IMR-90 (cell line): Measurements from ENCODE around the gene ASB13. TPM values are rescaled to one million over a fixed set of nuclear protein-coding genes. Genes with fewer than 3 reads are reported as not detected.

Experiments used
- ATAC-seq: fragments of 200-7000 bp; cut with Tn5 transposase; 2 replicates; pipeline ENCODE4 v1.9.1; 2020; ENCODE audit warnings: low read depth, mild to moderate bottlenecking, moderate library complexity
- BruUV-seq: library from RNA; stranded (reverse); fragments of 400-500 nt; replicated peaks from 2 replicates; lab custom pipeline; 2021; lab: Mats Ljungman, UMichigan
- CTCF ChIA-PET: fragments of 300-600 bp; formaldehyde crosslinking; extraction: SDS; loops from one replicate; lab custom pipeline; 2021; ENCODE audit warnings: antibody characterized with exemption; lab: Yijun Ruan, JAX
- POLR2A ChIA-PET: fragments of 300-600 bp; sonication (Branson Sonifier 250); formaldehyde crosslinking; loops from one replicate; lab custom pipeline; 2022; ENCODE audit warnings: antibody characterized with exemption; ENCODE audit not compliant: unreplicated experiment; lab: Charles Lee
- DNase-seq: peaks from one replicate; pipeline ENCODE4 v3.0.0; 2013
- H2AFZ ChIP-seq: replicated peaks from 2 replicates; pipeline ENCODE3; 2013; ENCODE audit warnings: low read length, mild to moderate bottlenecking; ENCODE audit not compliant: poor library complexity
- H2AK5ac ChIP-seq: 2 replicates; pipeline ENCODE4 v1.6.1; 2013; ENCODE audit warnings: low read depth, low read length, inconsistent platforms
- H2AK9ac ChIP-seq: replicated peaks from 2 replicates; pipeline ENCODE3; 2013; ENCODE audit warnings: mild to moderate bottlenecking, low read depth, low read length, moderate library complexity; ENCODE audit not compliant: poor library complexity
- H2BK120ac ChIP-seq: 2 replicates; pipeline ENCODE4 v1.6.1; 2013; ENCODE audit warnings: low read depth, low read length, inconsistent platforms
- H2BK15ac ChIP-seq: 3 replicates; pipeline ENCODE4 v1.6.1; 2013; ENCODE audit warnings: low read depth, low read length, inconsistent platforms
- H2BK20ac ChIP-seq: 2 replicates; pipeline ENCODE4 v1.6.1; 2013; ENCODE audit warnings: low read depth, mild to moderate bottlenecking, inconsistent platforms, low read length, moderate library complexity
- H2BK5ac ChIP-seq: 2 replicates; pipeline ENCODE4 v1.6.1; 2013; ENCODE audit warnings: mild to moderate bottlenecking, low read depth, low read length, inconsistent platforms; ENCODE audit not compliant: poor library complexity, severe bottlenecking
- H3K14ac ChIP-seq: replicated peaks from 2 replicates; pipeline ENCODE4 v1.6.1; 2013; ENCODE audit warnings: low read depth, low read length, inconsistent platforms
- H3K18ac ChIP-seq: 2 replicates; pipeline ENCODE4 v1.6.1; 2013; ENCODE audit warnings: low read depth, low read length, control low read depth
- H3K23ac ChIP-seq: 2 replicates; pipeline ENCODE4 v1.6.1; 2013; ENCODE audit warnings: low read depth, low read length, inconsistent platforms
- H3K27ac ChIP-seq: 2 replicates; pipeline ENCODE4 v1.5.1; 2013; ENCODE audit warnings: mild to moderate bottlenecking, control low read depth, low read length; ENCODE audit not compliant: insufficient read depth
- H3K27me3 ChIP-seq: 2 replicates; pipeline ENCODE4 v1.6.1; 2013; ENCODE audit warnings: low read length; ENCODE audit not compliant: control insufficient read depth, insufficient read depth
- H3K36me3 ChIP-seq: 2 replicates; pipeline ENCODE4 v1.6.1; 2013; ENCODE audit warnings: low read length, mixed read lengths; ENCODE audit not compliant: control insufficient read depth, insufficient read depth
- H3K4ac ChIP-seq: 2 replicates; pipeline ENCODE4 v1.6.1; 2013; ENCODE audit warnings: low read depth, low read length, inconsistent platforms
- H3K4me1 ChIP-seq: 2 replicates; pipeline ENCODE4 v1.6.1; 2013; ENCODE audit warnings: low read length, mixed read lengths; ENCODE audit not compliant: control insufficient read depth, insufficient read depth
- H3K4me2 ChIP-seq: 2 replicates; pipeline ENCODE4 v1.6.1; 2013; ENCODE audit warnings: low read depth, mild to moderate bottlenecking, control low read depth, low read length, moderate library complexity
- H3K4me3 ChIP-seq: 2 replicates; pipeline ENCODE4 v1.5.1; 2013; ENCODE audit warnings: low read depth, mild to moderate bottlenecking, control low read depth, low read length, moderate library complexity; ENCODE audit not compliant: insufficient read depth
- H3K56ac ChIP-seq: 2 replicates; pipeline ENCODE4 v1.6.1; 2013; ENCODE audit warnings: low read length, inconsistent platforms; ENCODE audit not compliant: insufficient read depth; ENCODE audit errors: extremely low read depth
- H3K79me1 ChIP-seq, 2 experiments: 2 replicates each; pipeline ENCODE4 v1.6.1; 2013; ENCODE audit warnings: low read length in 2 of 2, inconsistent platforms in 1 of 2, low read depth in 1 of 2
- H3K9ac ChIP-seq: 2 replicates; pipeline ENCODE4 v1.6.1; 2013; ENCODE audit warnings: low read depth, low read length, control low read depth
- H3K9me1 ChIP-seq: 2 replicates; pipeline ENCODE4 v1.6.1; 2013; ENCODE audit warnings: low read length, inconsistent platforms; ENCODE audit not compliant: insufficient read depth
- H3K9me3 ChIP-seq: 2 replicates; pipeline ENCODE4 v1.6.1; 2013; ENCODE audit warnings: low read length; ENCODE audit not compliant: control insufficient read depth, insufficient read depth
- H4K20me1 ChIP-seq: 2 replicates; pipeline ENCODE4 v1.6.1; 2013; ENCODE audit warnings: low read length, inconsistent platforms; ENCODE audit not compliant: insufficient read depth
- H4K5ac ChIP-seq: 2 replicates; pipeline ENCODE4 v1.6.1; 2013; ENCODE audit warnings: mild to moderate bottlenecking, low read depth, low read length, control low read depth
- H4K8ac ChIP-seq, 2 experiments: 2 replicates each; pipeline ENCODE4 v1.6.1; 2013; ENCODE audit warnings: low read depth in 2 of 2, low read length in 2 of 2, control low read depth in 1 of 2, inconsistent platforms in 1 of 2
- H4K91ac ChIP-seq: 2 replicates; pipeline ENCODE4 v1.6.1; 2013; ENCODE audit warnings: low read depth, low read length, inconsistent platforms; ENCODE audit not compliant: insufficient read depth
- POLR2A ChIP-seq: IDR thresholded peaks from 2 replicates; pipeline ENCODE4 v1.6.1; 2012; ENCODE audit warnings: mild to moderate bottlenecking, low read depth, low read length
- WGBS, 2 experiments: methylation state at CpG; one replicate each; pipeline versions ENCODE4 v1.1.5 to v1.1.7; 2013; ENCODE audit warnings: missing lambda C conversion rate in 2 of 2; ENCODE audit not compliant: insufficient read length in 1 of 2; ENCODE audit errors: extremely low coverage in 2 of 2; 5-methylcytosine and 5-hydroxymethylcytosine counted together
- dilution Hi-C: fragments of 300-500 bp; cut with HindIII; formaldehyde crosslinking; loops from one replicate; pipeline ENCODE4 v1.14.3; 2018; ENCODE audit warnings: low sequenced_read_pairs; ENCODE audit not compliant: unreplicated experiment
- in situ Hi-C: fragments of 300-500 bp; cut with MboI; formaldehyde crosslinking; loops from 3 replicates; pipeline ENCODE4 v1.14.3; 2019; ENCODE audit warnings: low sequenced_read_pairs, inconsistent platforms, mixed read lengths
- intact Hi-C: fragments of 100-400 bp; cut with micrococcal nuclease; formaldehyde crosslinking; loops from 2 replicates; pipeline ENCODE4 v1.10.0; 2022
- polyA plus RNA-seq, 3 experiments: library from polyadenylated mRNA; depleted of rRNA; stranded (reverse); fragments of >200 nt; gene quantifications; 2 replicates each; pipeline ENCODE4 v1.2.3, GENCODE V29; 2012; ENCODE audit warnings: low replicate concordance in 1 of 3
- total RNA-seq: library from RNA; depleted of rRNA; stranded (reverse); fragments of >200 nt; gene quantifications from 2 replicates; pipeline ENCODE4 v1.2.3, GENCODE V29; 2012
- TF ChIP-seq, protein P1 (sequence below): conservative IDR thresholded peaks from 2 replicates; pipeline ENCODE4 v1.5.1; 2012; ENCODE audit warnings: mild to moderate bottlenecking, low read depth, low read length, improper control_type of control experiment

Gene ASB13
- total and polyA plus RNA-seq, 2 of the 4 experiments (the other 2 are of a cell fraction), result 4.6 to 6.3 TPM

DNA sequence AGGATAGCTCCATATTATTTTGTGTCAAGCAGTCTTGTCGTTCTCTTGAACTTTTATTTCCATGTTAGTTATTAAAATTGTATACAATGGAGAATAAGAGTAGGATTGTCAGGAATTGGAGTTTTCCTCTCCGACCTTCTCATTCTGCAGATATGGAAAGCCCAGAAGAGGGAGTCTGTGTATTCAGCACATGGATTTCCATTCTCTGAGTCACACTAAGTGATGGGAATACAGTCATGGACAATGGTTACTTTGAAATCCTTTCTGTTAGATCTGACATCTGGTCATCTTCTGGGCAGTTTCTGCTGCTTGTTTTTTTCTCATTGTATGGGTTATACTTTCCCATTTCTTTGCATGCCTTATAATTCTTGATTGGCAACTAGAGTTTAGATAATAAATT is 13.2 kb upstream of the ASB13 start:
- H3K36me3 ChIP-seq, result no peaks in the 10 kb centered on the region
- H3K18ac ChIP-seq, result no peak overlapping the region
- H3K9ac ChIP-seq, result no peak overlapping the region
- H2BK5ac ChIP-seq, result no peak overlapping the region
- H4K8ac ChIP-seq, result no peak overlapping the region
- no peak overlapping the region for H2AFZ ChIP-seq
- TF ChIP-seq POLR2A, result no peak
- TF ChIP-seq, protein P1, sequence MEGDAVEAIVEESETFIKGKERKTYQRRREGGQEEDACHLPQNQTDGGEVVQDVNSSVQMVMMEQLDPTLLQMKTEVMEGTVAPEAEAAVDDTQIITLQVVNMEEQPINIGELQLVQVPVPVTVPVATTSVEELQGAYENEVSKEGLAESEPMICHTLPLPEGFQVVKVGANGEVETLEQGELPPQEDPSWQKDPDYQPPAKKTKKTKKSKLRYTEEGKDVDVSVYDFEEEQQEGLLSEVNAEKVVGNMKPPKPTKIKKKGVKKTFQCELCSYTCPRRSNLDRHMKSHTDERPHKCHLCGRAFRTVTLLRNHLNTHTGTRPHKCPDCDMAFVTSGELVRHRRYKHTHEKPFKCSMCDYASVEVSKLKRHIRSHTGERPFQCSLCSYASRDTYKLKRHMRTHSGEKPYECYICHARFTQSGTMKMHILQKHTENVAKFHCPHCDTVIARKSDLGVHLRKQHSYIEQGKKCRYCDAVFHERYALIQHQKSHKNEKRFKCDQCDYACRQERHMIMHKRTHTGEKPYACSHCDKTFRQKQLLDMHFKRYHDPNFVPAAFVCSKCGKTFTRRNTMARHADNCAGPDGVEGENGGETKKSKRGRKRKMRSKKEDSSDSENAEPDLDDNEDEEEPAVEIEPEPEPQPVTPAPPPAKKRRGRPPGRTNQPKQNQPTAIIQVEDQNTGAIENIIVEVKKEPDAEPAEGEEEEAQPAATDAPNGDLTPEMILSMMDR, result peak; percentile 24; the same call in 1 of the 2 replicates
- H3K27me3 ChIP-seq, result peaks cover 14% of the 10 kb centered on the region; the same call in 1 of the 2 replicates
- ChIA-PET CTCF (no interaction called here), POLR2A (no interaction called here)
- H2AK5ac ChIP-seq, result no peak overlapping the region
- no peaks in the 10 kb centered on the region for H3K4me1 ChIP-seq
- H3K4ac ChIP-seq, result no peak overlapping the region
- H4K5ac ChIP-seq, result no peak overlapping the region
- no peak overlapping the region for H3K27ac ChIP-seq
- dilution Hi-C loops, result no loop called here
- H4K20me1 ChIP-seq, result no peaks in the 10 kb centered on the region
- no peak overlapping the region for H2BK20ac ChIP-seq
- peak; percentile 25; the same call in 1 of the 2 replicates for ATAC-seq
- H2AK9ac ChIP-seq, result no peak overlapping the region
- H2BK120ac ChIP-seq, result no peak overlapping the region
- DNase-seq, result peak; percentile 77
- no peaks in the 10 kb centered on the region for H3K9me1 ChIP-seq
- H3K23ac ChIP-seq, result no peak overlapping the region
- H2BK15ac ChIP-seq, result no peak overlapping the region
- in situ Hi-C loops, result loop anchor here (10.0 kb wide), 1 partner anchor 205 kb away; the partner anchor contains the start of gene ANKRD16
- H3K14ac ChIP-seq, result no peak overlapping the region
- intact Hi-C loops, result no loop called here
- H4K91ac ChIP-seq, result no peak overlapping the region
- H3K56ac ChIP-seq, result no peak overlapping the region
- no TSS peak for BruUV-seq
- no peak overlapping the region for H3K4me3 ChIP-seq
- H3K9me3 ChIP-seq, result no peaks in the 10 kb centered on the region
- H3K79me1 ChIP-seq, result no peaks in the 10 kb centered on the region
- no peak overlapping the region for H3K4me2 ChIP-seq
- no CpG with 5 or more reads among the region's 2 CpGs for WGBS, 2 experiments
